ENCODE measurements around the gene PTGES3. TPM values are rescaled to one million over a fixed set of nuclear protein-coding genes. Genes with fewer than 3 reads are reported as not detected.
A peak's percentile ranks its signal among the peaks of the same experiment; 100 is the strongest.
"Not testable (repeated sequence)": the region's sequence is repeated elsewhere in the genome, so short reads cannot be mapped to it uniquely, and the experiment has no call there.

PTGES3 gene
- 298 and 301 TPM in 2 replicates for polyA plus RNA-seq (2013)

DNA sequence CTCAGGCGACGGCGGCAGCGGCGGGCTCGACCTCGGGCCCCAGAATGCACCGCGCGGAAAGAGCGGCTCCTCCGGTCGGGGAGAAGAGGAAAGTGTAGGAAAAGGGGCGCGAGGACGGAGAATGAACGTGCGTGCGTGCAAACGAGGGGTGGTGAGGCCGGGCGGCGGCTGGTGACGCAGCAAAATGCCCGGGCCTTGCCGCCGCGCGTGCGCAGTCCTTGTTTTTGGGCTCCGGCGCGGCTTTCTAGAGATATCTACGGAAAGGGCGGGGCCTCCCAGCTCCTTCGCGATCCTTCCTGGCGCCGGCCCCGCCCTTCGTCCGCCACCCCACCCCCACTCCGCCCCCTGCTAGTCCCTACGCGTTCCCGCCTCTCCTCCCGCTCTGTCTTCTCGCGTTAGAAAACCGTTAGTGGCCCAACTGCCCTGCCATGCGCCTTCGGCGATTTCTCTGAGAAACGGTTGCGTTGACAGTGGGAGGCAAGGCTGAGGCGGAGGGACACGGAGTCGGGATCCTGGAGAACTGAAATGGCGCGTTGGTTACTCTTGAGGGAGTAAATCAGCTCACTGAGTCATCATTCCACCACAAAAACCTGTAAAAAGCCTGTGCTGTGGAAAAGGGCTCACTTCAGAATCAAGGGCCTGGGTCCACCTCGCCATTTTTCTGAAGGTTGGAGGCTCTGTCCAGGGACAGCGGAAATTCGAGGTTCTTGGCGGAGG is at the start of gene PTGES3:
TSS of gene PTGES3 (minus strand) at position 156 of the 717 bp plus-strand sequence. CDS start 285 bp downstream, outside the sequence.
- H3K18ac ChIP-seq (ENCODE audit: low read length): peak within 1 kb of the TSS; percentile 87
- no CpG with 5 or more reads among the region's 64 CpGs for WGBS (ENCODE audit: extremely low coverage, insufficient coverage, insufficient read length)
- H4K12ac ChIP-seq (ENCODE audit: low read depth, low read length): peak within 1 kb of the TSS; percentile 69
- H2AFZ ChIP-seq (ENCODE audit: insufficient read depth, low read length, poor library complexity): peak within 1 kb of the TSS; percentile 64
- peak within 1 kb of the TSS; percentile 95 for H3K14ac ChIP-seq (ENCODE audit: low read length)
- peak within 1 kb of the TSS; percentile 82 for H3K4me3 ChIP-seq (ENCODE audit: low read depth, low read length)
- H2AK5ac ChIP-seq (ENCODE audit: low read length): peak within 1 kb of the TSS; percentile 73
- H3K27ac ChIP-seq (ENCODE audit: low read depth, low read length): peak within 1 kb of the TSS; percentile 98
- H2BK12ac ChIP-seq (ENCODE audit: low read length): no peak within 1 kb of the TSS
- H3K4ac ChIP-seq (ENCODE audit: low read depth, low read length): peak within 1 kb of the TSS; percentile 91
- peak within 1 kb of the TSS; percentile 97 for H3K9ac ChIP-seq (ENCODE audit: low read length)
- peak within 1 kb of the TSS; percentile 79 for H4K8ac ChIP-seq (ENCODE audit: low read depth, low read length)
- no peak within 1 kb of the TSS for H3K23ac ChIP-seq (ENCODE audit: low read length)
- peak; percentile 98 to 99 for DNase-seq
- no peaks in the 10 kb centered on the region for H3K27me3 ChIP-seq (ENCODE audit: insufficient read depth, low read length)
- H3K36me3 ChIP-seq (ENCODE audit: control insufficient read depth in 1 of 2, insufficient read depth in 2 of 2, low read length in 2 of 2): peaks cover 0 to 2% of the 10 kb centered on the region in 2 experiments
- peaks cover 16% of the 10 kb centered on the region for H3K79me1 ChIP-seq (ENCODE audit: low read length)
- no peaks in the 10 kb centered on the region for H3K9me3 ChIP-seq (ENCODE audit: insufficient read depth, low read depth, low read length)
- peak within 1 kb of the TSS; percentile 91 for H3K4me2 ChIP-seq (ENCODE audit: low read length)
- peaks cover 22% of the 10 kb centered on the region for H3K79me2 ChIP-seq (ENCODE audit: control insufficient read depth, insufficient read depth, low read length, poor library complexity)
- peak within 1 kb of the TSS; percentile 90 for H4K91ac ChIP-seq (ENCODE audit: low read depth, low read length)
- H3K4me1 ChIP-seq (ENCODE audit: control insufficient read depth in 1 of 2, insufficient read depth in 2 of 2, low read length in 2 of 2): peaks cover 0 to 2% of the 10 kb centered on the region in 2 experiments
- peak within 1 kb of the TSS; percentile 77 for H2BK120ac ChIP-seq (ENCODE audit: insufficient read depth, low read length, poor library complexity)
- H2BK5ac ChIP-seq (ENCODE audit: low read depth, low read length, poor library complexity): peak within 1 kb of the TSS; percentile 87

- no peak overlapping the region for H2BK12ac ChIP-seq (ENCODE audit: low read length)
- WGBS (ENCODE audit: extremely low coverage, insufficient coverage, insufficient read length): no CpG with 5 or more reads among the region's 11 CpGs
- H3K9me3 ChIP-seq (ENCODE audit: insufficient read depth, low read depth, low read length): no peaks in the 10 kb centered on the region
- H2AFZ ChIP-seq (ENCODE audit: insufficient read depth, low read length, poor library complexity): no peak overlapping the region
- H3K4me1 ChIP-seq (ENCODE audit: control insufficient read depth in 1 of 2, insufficient read depth in 2 of 2, low read length in 2 of 2): no peaks in the 10 kb centered on the region
- peaks cover 5 to 6% of the 10 kb centered on the region in 2 experiments for H3K36me3 ChIP-seq (ENCODE audit: control insufficient read depth in 1 of 2, insufficient read depth in 2 of 2, low read length in 2 of 2)
- no peak overlapping the region for H3K14ac ChIP-seq (ENCODE audit: low read length)
- no peak overlapping the region for H2BK5ac ChIP-seq (ENCODE audit: low read depth, low read length, poor library complexity)
- no peaks in the 10 kb centered on the region for H3K27me3 ChIP-seq (ENCODE audit: insufficient read depth, low read length)
- no peak overlapping the region for H3K4me3 ChIP-seq (ENCODE audit: low read depth, low read length)
- H3K4ac ChIP-seq (ENCODE audit: low read depth, low read length): no peak overlapping the region
- H3K27ac ChIP-seq (ENCODE audit: low read depth, low read length): no peak overlapping the region
- DNase-seq: no peak
- H2AK5ac ChIP-seq (ENCODE audit: low read length): no peak overlapping the region
- no peak overlapping the region for H3K18ac ChIP-seq (ENCODE audit: low read length)
- no peak overlapping the region for H4K8ac ChIP-seq (ENCODE audit: low read depth, low read length)
- no peak overlapping the region for H4K91ac ChIP-seq (ENCODE audit: low read depth, low read length)
- peaks cover 13% of the 10 kb centered on the region for H3K79me2 ChIP-seq (ENCODE audit: control insufficient read depth, insufficient read depth, low read length, poor library complexity)
- no peak overlapping the region for H4K12ac ChIP-seq (ENCODE audit: low read depth, low read length)
- H2BK120ac ChIP-seq (ENCODE audit: insufficient read depth, low read length, poor library complexity): no peak overlapping the region
- no peak overlapping the region for H3K4me2 ChIP-seq (ENCODE audit: low read length)
- H3K23ac ChIP-seq (ENCODE audit: low read length): no peak overlapping the region
- peaks cover 7% of the 10 kb centered on the region for H3K79me1 ChIP-seq (ENCODE audit: low read length)
- no peak overlapping the region for H3K9ac ChIP-seq (ENCODE audit: low read length)
These were observed 40.2 kb upstream of the PTGES3 start for GRCh38 chr12:56728139-56728861.

DNA sequence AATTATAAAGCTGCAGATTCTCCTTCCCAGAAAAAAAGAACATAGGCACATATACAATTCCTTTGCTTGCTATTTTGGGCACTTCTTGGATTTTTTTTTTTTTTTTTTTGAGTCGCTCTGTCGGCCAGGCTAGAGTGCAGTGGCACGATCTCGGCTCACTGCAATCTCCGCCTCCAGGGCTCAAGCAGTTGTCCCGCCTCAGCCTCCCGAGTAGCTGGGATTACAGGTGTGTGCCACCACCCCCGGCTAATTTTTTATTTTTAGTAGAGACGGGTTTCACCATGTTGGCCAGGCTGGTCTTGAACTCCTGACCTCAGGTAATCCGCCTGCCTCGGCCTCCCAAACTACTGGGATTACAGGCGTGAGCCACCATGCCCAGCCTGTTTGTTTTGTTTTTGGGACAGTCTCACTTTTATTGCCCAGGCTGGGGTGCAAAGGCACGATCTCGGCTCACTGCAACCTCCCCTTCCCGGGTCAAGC is 38.2 kb upstream of the PTGES3 start:
- not testable (repeated sequence) for DNase-seq; H3K14ac ChIP-seq (ENCODE audit: low read length); H4K8ac ChIP-seq (ENCODE audit: low read depth, low read length); H3K36me3 ChIP-seq (ENCODE audit: control insufficient read depth in 1 of 2, insufficient read depth in 2 of 2, low read length in 2 of 2); H3K79me1 ChIP-seq (ENCODE audit: low read length); H3K4ac ChIP-seq (ENCODE audit: low read depth, low read length); H3K4me2 ChIP-seq (ENCODE audit: low read length); H3K23ac ChIP-seq (ENCODE audit: low read length); H3K4me3 ChIP-seq (ENCODE audit: low read depth, low read length); H3K9me3 ChIP-seq (ENCODE audit: insufficient read depth, low read depth, low read length); H2AFZ ChIP-seq (ENCODE audit: insufficient read depth, low read length, poor library complexity); H3K27me3 ChIP-seq (ENCODE audit: insufficient read depth, low read length); H2BK120ac ChIP-seq (ENCODE audit: insufficient read depth, low read length, poor library complexity); H4K12ac ChIP-seq (ENCODE audit: low read depth, low read length); H3K27ac ChIP-seq (ENCODE audit: low read depth, low read length); H3K9ac ChIP-seq (ENCODE audit: low read length); H4K91ac ChIP-seq (ENCODE audit: low read depth, low read length); H2BK5ac ChIP-seq (ENCODE audit: low read depth, low read length, poor library complexity); H2AK5ac ChIP-seq (ENCODE audit: low read length); H3K18ac ChIP-seq (ENCODE audit: low read length)
- peaks cover 18% of the 10 kb centered on the region for H3K79me2 ChIP-seq (ENCODE audit: control insufficient read depth, insufficient read depth, low read length, poor library complexity)
- WGBS (ENCODE audit: extremely low coverage, insufficient coverage, insufficient read length): no CpG with 5 or more reads among the region's 15 CpGs
- H3K4me1 ChIP-seq (ENCODE audit: control insufficient read depth in 1 of 2, insufficient read depth in 2 of 2, low read length in 2 of 2): peaks cover 7 to 11% of the 10 kb centered on the region in 2 experiments
- H2BK12ac ChIP-seq (ENCODE audit: low read length): peak overlapping the region; percentile 27

DNA sequence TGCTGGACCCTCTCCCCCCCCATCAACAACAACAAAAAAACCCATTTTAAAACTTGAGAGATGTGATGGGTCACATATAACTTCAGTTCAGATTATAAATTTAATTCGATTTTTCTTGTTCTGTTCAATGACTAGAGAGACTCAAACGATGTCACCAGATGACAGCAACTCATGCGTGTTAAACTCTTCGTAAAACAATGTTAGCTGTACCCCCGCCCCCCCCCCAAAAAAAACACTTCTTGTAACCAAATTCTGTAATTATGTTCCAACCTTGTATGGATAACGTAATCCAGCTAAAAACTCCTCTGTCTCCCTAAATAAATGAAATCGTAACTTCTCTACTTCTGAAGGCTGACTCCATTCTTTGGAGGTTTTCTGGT is 37.6 kb upstream of the PTGES3 start:
- no peaks in the 10 kb centered on the region for H3K9me3 ChIP-seq (ENCODE audit: insufficient read depth, low read depth, low read length)
- no peak overlapping the region for H3K23ac ChIP-seq (ENCODE audit: low read length)
- H2AFZ ChIP-seq (ENCODE audit: insufficient read depth, low read length, poor library complexity): peak overlapping the region; percentile 20
- H3K14ac ChIP-seq (ENCODE audit: low read length): no peak overlapping the region
- no peak overlapping the region for H2BK12ac ChIP-seq (ENCODE audit: low read length)
- H3K4me3 ChIP-seq (ENCODE audit: low read depth, low read length): no peak overlapping the region
- peak overlapping the region; percentile 44 for H3K27ac ChIP-seq (ENCODE audit: low read depth, low read length)
- no peak overlapping the region for H4K12ac ChIP-seq (ENCODE audit: low read depth, low read length)
- H2BK120ac ChIP-seq (ENCODE audit: insufficient read depth, low read length, poor library complexity): no peak overlapping the region
- H3K36me3 ChIP-seq (ENCODE audit: control insufficient read depth in 1 of 2, insufficient read depth in 2 of 2, low read length in 2 of 2): peaks cover 7 to 10% of the 10 kb centered on the region in 2 experiments
- peak overlapping the region; percentile 56 for H3K9ac ChIP-seq (ENCODE audit: low read length)
- no CpG with 5 or more reads among the region's 7 CpGs for WGBS (ENCODE audit: extremely low coverage, insufficient coverage, insufficient read length)
- peaks cover 14% of the 10 kb centered on the region for H3K79me1 ChIP-seq (ENCODE audit: low read length)
- H4K91ac ChIP-seq (ENCODE audit: low read depth, low read length): no peak overlapping the region
- H2BK5ac ChIP-seq (ENCODE audit: low read depth, low read length, poor library complexity): no peak overlapping the region
- peak overlapping the region; percentile 59 for H3K4me2 ChIP-seq (ENCODE audit: low read length)
- no peak overlapping the region for H3K18ac ChIP-seq (ENCODE audit: low read length)
- no peak overlapping the region for H3K4ac ChIP-seq (ENCODE audit: low read depth, low read length)
- peaks cover 12 to 16% of the 10 kb centered on the region in 2 experiments for H3K4me1 ChIP-seq (ENCODE audit: control insufficient read depth in 1 of 2, insufficient read depth in 2 of 2, low read length in 2 of 2)
- no peaks in the 10 kb centered on the region for H3K27me3 ChIP-seq (ENCODE audit: insufficient read depth, low read length)
- peak overlapping the region; percentile 23 for H4K8ac ChIP-seq (ENCODE audit: low read depth, low read length)
- no peak for DNase-seq
- H3K79me2 ChIP-seq (ENCODE audit: control insufficient read depth, insufficient read depth, low read length, poor library complexity): peaks cover 23% of the 10 kb centered on the region
- no peak overlapping the region for H2AK5ac ChIP-seq (ENCODE audit: low read length)
